ENCODE results near the gene PRRC2B.

Gene PRRC2B

GRCh38 chr9:131420980-131421624, 27.2 kb downstream of the PRRC2B start:
- TF ChIP-seq CTCF (conservative IDR thresholded peaks at IDR 0.05), result no peak; the same call in 1 of the 2 replicates
- H3K27ac ChIP-seq, result peak overlapping the region; percentile 76

- no peak for TF ChIP-seq CTCF (conservative IDR thresholded peaks at IDR 0.05)
- peak overlapping the region; percentile 76 for H3K27ac ChIP-seq
Observed at GRCh38 chr9:131421691-131422090, 27.8 kb downstream of the PRRC2B start.

- TF ChIP-seq CTCF (conservative IDR thresholded peaks at IDR 0.05), result peak; percentile 69
- peak overlapping the region; percentile 76 for H3K27ac ChIP-seq
Observed at GRCh38 chr9:131422241-131422792, 28.4 kb downstream of the PRRC2B start.

- H3K27ac ChIP-seq, result peak overlapping the region; percentile 76
Observed at GRCh38 chr9:131423171-131423581, 29.3 kb downstream of the PRRC2B start.

GRCh38 chr9:131426545-131426944, 32.7 kb downstream of the PRRC2B start:
- no peak for TF ChIP-seq CTCF (conservative IDR thresholded peaks at IDR 0.05)
- no peak overlapping the region for H3K27ac ChIP-seq

More at GRCh38 chr9:131423171-131423581, 29.3 kb downstream of the PRRC2B start:
- TF ChIP-seq CTCF (conservative IDR thresholded peaks at IDR 0.05), result no peak

- TF ChIP-seq CTCF (conservative IDR thresholded peaks at IDR 0.05), result no peak
- H3K27ac ChIP-seq, result no peak overlapping the region
Observed at GRCh38 chr9:131429121-131430012, 35.5 kb downstream of the PRRC2B start.

- no peak overlapping the region for H3K27ac ChIP-seq
- no peak for TF ChIP-seq CTCF (conservative IDR thresholded peaks at IDR 0.05)
Observed at GRCh38 chr9:131432050-131432449, 38.2 kb downstream of the PRRC2B start.
